Activated CD4-positive, alpha-beta T cell treated with anti-CD3 and anti-CD28 coated beads, Interleukin-2, amount 50 U/mL, for 16 hours (primary cell): ENCODE measurements around the gene SLC35F6.
A peak's percentile ranks its signal among the peaks of the same experiment; 100 is the strongest.
"Not testable (repeated sequence)": the region's sequence is repeated elsewhere in the genome, so short reads cannot be mapped to it uniquely, and the experiment has no call there.

Source experiments
- DNase-seq: peaks from one replicate; pipeline ENCODE4 v3.0.0-alpha.2; 2020

The SLC35F6 gene

DNA sequence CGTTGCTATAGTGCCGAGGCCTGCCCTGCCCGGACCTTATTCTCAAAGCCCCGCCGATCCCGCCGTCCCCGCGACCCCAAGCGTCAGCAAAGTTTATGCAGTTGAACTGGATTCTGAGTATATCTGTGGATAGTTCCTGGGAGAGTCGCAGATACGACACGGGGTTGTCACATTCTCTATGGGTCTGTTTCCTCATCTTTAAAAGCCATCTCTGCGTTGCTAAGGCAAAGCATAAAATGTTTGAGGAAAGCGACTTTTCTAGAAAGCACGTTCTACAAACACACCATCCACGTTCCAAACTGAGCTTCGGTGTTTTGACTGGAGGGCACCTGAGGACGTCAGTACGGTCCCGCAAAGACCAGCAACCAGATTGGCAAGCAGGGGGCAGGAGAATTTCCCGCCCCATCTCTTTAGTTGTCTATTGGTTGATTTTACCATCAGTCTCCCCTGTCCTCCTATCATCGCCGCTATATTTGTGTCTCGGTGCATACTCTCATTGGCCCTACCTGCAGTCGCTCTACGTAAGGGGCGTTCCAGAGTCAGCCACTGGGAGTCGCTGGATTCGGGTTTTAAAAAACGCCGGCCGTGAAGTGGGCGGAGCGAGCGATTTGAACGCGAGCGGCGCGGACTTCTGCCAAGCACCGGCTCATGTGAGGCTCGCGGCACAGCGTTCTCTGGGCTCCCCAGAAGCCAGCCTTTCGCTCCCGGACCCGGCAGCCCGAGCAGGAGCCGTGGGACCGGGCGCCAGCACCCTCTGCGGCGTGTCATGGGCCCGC is 21.5 kb downstream of the SLC35F6 start, which contains the start of gene CENPA:
TSS of gene CENPA (plus strand) at position 626 of the 776 bp plus-strand sequence. CDS start at position 767, 141 bp downstream.
- DNase-seq: peak; percentile 99

DNA sequence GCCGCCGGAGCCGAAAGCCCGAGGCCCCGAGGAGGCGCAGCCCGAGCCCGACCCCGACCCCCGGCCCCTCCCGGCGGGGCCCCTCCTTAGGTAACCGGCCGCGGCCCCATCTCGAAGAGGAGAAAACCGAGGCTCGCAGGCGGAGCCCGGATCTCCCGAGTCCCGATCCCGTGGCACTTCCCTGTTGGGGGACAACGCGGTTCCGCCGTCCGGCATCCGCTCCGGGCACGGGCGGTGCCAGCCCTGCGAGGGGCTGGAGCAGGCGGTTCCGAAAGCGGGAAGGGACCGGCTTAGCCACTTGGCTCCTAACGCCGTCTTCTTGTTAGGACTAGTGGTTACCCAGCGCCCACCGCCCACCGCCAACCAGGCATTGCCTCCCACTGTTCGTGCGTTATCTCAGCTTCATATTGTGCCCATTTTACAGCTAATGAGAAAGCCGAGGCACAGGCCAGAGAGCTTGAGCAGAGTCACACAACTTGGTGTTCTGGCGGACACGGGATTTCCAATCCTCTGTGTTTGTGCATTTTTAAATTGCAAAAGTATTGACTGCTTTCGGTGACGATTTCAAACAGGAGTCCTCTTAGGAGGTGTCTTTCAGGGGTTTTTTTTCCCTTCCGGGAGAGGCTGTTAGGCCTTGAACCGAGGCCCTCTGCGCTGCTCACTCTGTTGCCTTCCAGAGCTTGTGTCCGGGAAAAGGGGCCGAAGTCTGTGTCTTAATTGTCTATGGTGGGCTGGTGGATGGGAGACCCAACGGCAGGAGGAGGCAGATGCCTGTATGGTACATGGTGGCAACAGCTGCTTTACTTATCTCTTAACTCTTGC is 22.3 kb downstream of the SLC35F6 start:
- DNase-seq: peak; percentile 19

GRCh38 chr2:26792720-26793119 is 28.6 kb downstream of the SLC35F6 start:
- no peak for DNase-seq

GRCh38 chr2:26793518-26793917 is 29.4 kb downstream of the SLC35F6 start:
- no peak for DNase-seq

- DNase-seq: not testable (repeated sequence)
Observed at GRCh38 chr2:26795135-26795534, 31.1 kb downstream of the SLC35F6 start.

DNA sequence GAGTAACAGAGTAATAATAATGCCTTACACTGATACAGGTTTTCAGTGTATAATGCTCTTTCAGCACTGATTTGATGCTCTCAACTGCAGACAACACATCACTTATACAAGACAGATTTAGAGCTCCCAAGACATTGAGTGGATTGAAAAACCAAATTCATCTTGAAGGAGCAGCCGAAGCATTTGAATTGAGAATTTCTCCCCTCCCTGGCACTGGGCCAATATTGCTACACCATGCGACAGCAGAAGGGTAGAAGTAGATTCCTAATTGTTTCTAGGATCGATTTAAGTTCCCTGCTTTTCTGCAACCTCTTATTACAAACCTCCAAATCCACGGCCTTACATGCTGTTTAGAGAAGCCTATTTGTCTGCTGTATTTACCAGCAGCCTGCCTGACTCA is 37.2 kb downstream of the SLC35F6 start:
- DNase-seq: no peak

- DNase-seq: no peak
Observed at GRCh38 chr2:26801796-26802195, 37.7 kb downstream of the SLC35F6 start.

GRCh38 chr2:26805241-26805676 is 41.2 kb downstream of the SLC35F6 start:
- DNase-seq: no peak

GRCh38 chr2:26807788-26808460 is 43.8 kb downstream of the SLC35F6 start:
- no peak for DNase-seq

DNA sequence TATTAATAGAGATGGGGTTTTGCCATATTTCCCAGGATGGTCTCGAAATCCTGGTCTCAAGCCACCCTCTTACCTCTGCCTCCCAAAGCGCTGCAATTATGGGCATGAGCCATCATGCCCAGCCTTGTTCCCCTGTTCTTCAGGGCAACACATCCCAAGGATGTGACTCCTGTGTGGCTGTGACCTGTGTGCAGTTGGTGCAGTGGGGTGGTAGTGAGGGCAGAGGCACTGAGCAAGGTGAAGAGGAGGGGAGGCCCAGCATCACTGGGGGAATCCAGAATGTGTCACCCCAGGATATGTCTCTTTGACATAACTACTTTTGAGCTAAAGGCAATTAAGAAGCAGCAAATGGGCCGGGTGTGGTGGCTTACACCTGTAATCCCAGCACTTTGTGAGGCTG is 45.1 kb downstream of the SLC35F6 start:
- DNase-seq: no peak

- no peak for DNase-seq
Observed at GRCh38 chr2:26809876-26810577, 45.9 kb downstream of the SLC35F6 start.

- no peak for DNase-seq
Observed at GRCh38 chr2:26811261-26811660, 47.2 kb downstream of the SLC35F6 start.

GRCh38 chr2:26811791-26812694 is 48.0 kb downstream of the SLC35F6 start:
- DNase-seq: no peak

DNA sequence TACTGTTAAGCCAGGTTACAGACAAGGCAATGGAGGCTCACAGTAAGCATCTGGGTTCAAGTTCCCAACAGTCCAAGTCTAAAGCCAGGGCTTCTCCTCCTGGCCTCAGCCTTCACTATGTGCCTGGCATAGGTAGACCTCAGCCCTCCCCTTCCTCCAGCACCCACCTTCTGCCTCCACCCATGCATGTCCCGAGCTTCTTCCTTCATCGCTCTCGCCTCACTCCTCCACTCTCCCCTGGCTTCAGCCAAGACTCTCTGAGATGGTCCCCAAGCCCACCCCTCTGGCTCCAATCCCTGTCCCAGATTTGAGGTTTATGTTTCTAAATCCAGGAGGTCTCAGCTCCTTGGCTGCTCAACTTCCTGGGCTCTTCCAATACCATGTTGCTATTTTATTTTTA is 48.6 kb downstream of the SLC35F6 start:
- no peak for DNase-seq

GRCh38 chr2:26814072-26814765 is 50.1 kb downstream of the SLC35F6 start:
- not testable (repeated sequence) for DNase-seq

GRCh38 chr2:26816893-26817292 is 52.8 kb downstream of the SLC35F6 start:
- DNase-seq: no peak

GRCh38 chr2:26818255-26818654 is 54.2 kb downstream of the SLC35F6 start:
- DNase-seq: no peak

GRCh38 chr2:26818972-26819371 is 54.9 kb downstream of the SLC35F6 start:
- DNase-seq: no peak

- DNase-seq: no peak
Observed at GRCh38 chr2:26820932-26821331, 56.8 kb downstream of the SLC35F6 start.

DNA sequence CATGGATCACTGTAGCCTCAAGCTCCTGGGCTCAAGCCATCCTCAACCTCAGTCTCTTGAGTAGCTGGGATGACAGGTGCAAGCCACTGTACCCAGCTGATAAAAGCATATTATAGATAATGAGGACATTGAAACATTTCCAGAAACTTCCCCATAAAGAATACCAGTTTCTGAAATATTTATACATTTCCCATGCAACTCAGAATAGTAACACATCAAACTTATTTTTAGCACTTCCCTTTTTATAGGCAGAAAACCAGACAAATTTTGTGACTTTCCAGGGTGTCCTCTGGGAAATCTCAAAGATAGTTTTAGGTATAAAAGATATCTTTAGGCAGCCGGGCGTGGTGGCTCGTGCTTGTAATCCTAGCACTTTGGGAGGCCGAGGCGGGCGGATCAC is 58.8 kb downstream of the SLC35F6 start:
- no peak for DNase-seq
